IMR-90 (cell line): ENCODE data around the gene GGT6. TPM values are rescaled to one million over a fixed set of nuclear protein-coding genes. Genes with fewer than 3 reads are reported as not detected.

Experiments
- ATAC-seq: fragments of 200-7000 bp; cut with Tn5 transposase; 2 replicates; pipeline ENCODE4 v1.9.1; 2020; ENCODE audit warnings: low read depth, mild to moderate bottlenecking, moderate library complexity
- BruUV-seq: library from RNA; stranded (reverse); fragments of 400-500 nt; replicated peaks from 2 replicates; lab custom pipeline; 2021; lab: Mats Ljungman, UMichigan
- CTCF ChIA-PET: fragments of 300-600 bp; formaldehyde crosslinking; extraction: SDS; loops from one replicate; lab custom pipeline; 2021; ENCODE audit warnings: antibody characterized with exemption; lab: Yijun Ruan, JAX
- POLR2A ChIA-PET: fragments of 300-600 bp; sonication (Branson Sonifier 250); formaldehyde crosslinking; loops from one replicate; lab custom pipeline; 2022; ENCODE audit warnings: antibody characterized with exemption; ENCODE audit not compliant: unreplicated experiment; lab: Charles Lee
- DNase-seq: peaks from one replicate; pipeline ENCODE4 v3.0.0; 2013
- H2AFZ ChIP-seq: replicated peaks from 2 replicates; pipeline ENCODE3; 2013; ENCODE audit warnings: low read length, mild to moderate bottlenecking; ENCODE audit not compliant: poor library complexity
- H2AK5ac ChIP-seq: 2 replicates; pipeline ENCODE4 v1.6.1; 2013; ENCODE audit warnings: low read depth, low read length, inconsistent platforms
- H2AK9ac ChIP-seq: replicated peaks from 2 replicates; pipeline ENCODE3; 2013; ENCODE audit warnings: mild to moderate bottlenecking, low read depth, low read length, moderate library complexity; ENCODE audit not compliant: poor library complexity
- H2BK120ac ChIP-seq: 2 replicates; pipeline ENCODE4 v1.6.1; 2013; ENCODE audit warnings: low read depth, low read length, inconsistent platforms
- H2BK15ac ChIP-seq: 3 replicates; pipeline ENCODE4 v1.6.1; 2013; ENCODE audit warnings: low read depth, low read length, inconsistent platforms
- H2BK20ac ChIP-seq: 2 replicates; pipeline ENCODE4 v1.6.1; 2013; ENCODE audit warnings: low read depth, mild to moderate bottlenecking, inconsistent platforms, low read length, moderate library complexity
- H2BK5ac ChIP-seq: 2 replicates; pipeline ENCODE4 v1.6.1; 2013; ENCODE audit warnings: mild to moderate bottlenecking, low read depth, low read length, inconsistent platforms; ENCODE audit not compliant: poor library complexity, severe bottlenecking
- H3K14ac ChIP-seq: replicated peaks from 2 replicates; pipeline ENCODE4 v1.6.1; 2013; ENCODE audit warnings: low read depth, low read length, inconsistent platforms
- H3K18ac ChIP-seq: 2 replicates; pipeline ENCODE4 v1.6.1; 2013; ENCODE audit warnings: low read depth, low read length, control low read depth
- H3K23ac ChIP-seq: 2 replicates; pipeline ENCODE4 v1.6.1; 2013; ENCODE audit warnings: low read depth, low read length, inconsistent platforms
- H3K27ac ChIP-seq: 2 replicates; pipeline ENCODE4 v1.5.1; 2013; ENCODE audit warnings: mild to moderate bottlenecking, control low read depth, low read length; ENCODE audit not compliant: insufficient read depth
- H3K27me3 ChIP-seq: 2 replicates; pipeline ENCODE4 v1.6.1; 2013; ENCODE audit warnings: low read length; ENCODE audit not compliant: control insufficient read depth, insufficient read depth
- H3K36me3 ChIP-seq: 2 replicates; pipeline ENCODE4 v1.6.1; 2013; ENCODE audit warnings: low read length, mixed read lengths; ENCODE audit not compliant: control insufficient read depth, insufficient read depth
- H3K4ac ChIP-seq: 2 replicates; pipeline ENCODE4 v1.6.1; 2013; ENCODE audit warnings: low read depth, low read length, inconsistent platforms
- H3K4me1 ChIP-seq: 2 replicates; pipeline ENCODE4 v1.6.1; 2013; ENCODE audit warnings: low read length, mixed read lengths; ENCODE audit not compliant: control insufficient read depth, insufficient read depth
- H3K4me2 ChIP-seq: 2 replicates; pipeline ENCODE4 v1.6.1; 2013; ENCODE audit warnings: low read depth, mild to moderate bottlenecking, control low read depth, low read length, moderate library complexity
- H3K4me3 ChIP-seq: 2 replicates; pipeline ENCODE4 v1.5.1; 2013; ENCODE audit warnings: low read depth, mild to moderate bottlenecking, control low read depth, low read length, moderate library complexity; ENCODE audit not compliant: insufficient read depth
- H3K56ac ChIP-seq: 2 replicates; pipeline ENCODE4 v1.6.1; 2013; ENCODE audit warnings: low read length, inconsistent platforms; ENCODE audit not compliant: insufficient read depth; ENCODE audit errors: extremely low read depth
- H3K79me1 ChIP-seq, 2 experiments: 2 replicates each; pipeline ENCODE4 v1.6.1; 2013; ENCODE audit warnings: low read length in 2 of 2, inconsistent platforms in 1 of 2, low read depth in 1 of 2
- H3K9ac ChIP-seq: 2 replicates; pipeline ENCODE4 v1.6.1; 2013; ENCODE audit warnings: low read depth, low read length, control low read depth
- H3K9me1 ChIP-seq: 2 replicates; pipeline ENCODE4 v1.6.1; 2013; ENCODE audit warnings: low read length, inconsistent platforms; ENCODE audit not compliant: insufficient read depth
- H3K9me3 ChIP-seq: 2 replicates; pipeline ENCODE4 v1.6.1; 2013; ENCODE audit warnings: low read length; ENCODE audit not compliant: control insufficient read depth, insufficient read depth
- H4K20me1 ChIP-seq: 2 replicates; pipeline ENCODE4 v1.6.1; 2013; ENCODE audit warnings: low read length, inconsistent platforms; ENCODE audit not compliant: insufficient read depth
- H4K5ac ChIP-seq: 2 replicates; pipeline ENCODE4 v1.6.1; 2013; ENCODE audit warnings: mild to moderate bottlenecking, low read depth, low read length, control low read depth
- H4K8ac ChIP-seq, 2 experiments: 2 replicates each; pipeline ENCODE4 v1.6.1; 2013; ENCODE audit warnings: low read depth in 2 of 2, low read length in 2 of 2, control low read depth in 1 of 2, inconsistent platforms in 1 of 2
- H4K91ac ChIP-seq: 2 replicates; pipeline ENCODE4 v1.6.1; 2013; ENCODE audit warnings: low read depth, low read length, inconsistent platforms; ENCODE audit not compliant: insufficient read depth
- CEBPB ChIP-seq: IDR thresholded peaks from 2 replicates; pipeline ENCODE4 v1.6.1; 2012; ENCODE audit warnings: low read depth, low read length, improper control_type of control experiment
- CHD1 ChIP-seq: IDR thresholded peaks from 2 replicates; pipeline ENCODE4 v1.6.1; 2012; ENCODE audit warnings: low read depth, low read length, improper control_type of control experiment
- FOS ChIP-seq: fragments of 150-350 bp; IDR thresholded peaks from 2 replicates; pipeline ENCODE4 v1.6.1; 2016; ENCODE audit warnings: low read depth, low read length
- MAFK ChIP-seq: IDR thresholded peaks from 2 replicates; pipeline ENCODE4 v1.6.1; 2012; ENCODE audit warnings: low read depth, low read length, improper control_type of control experiment
- NFE2L2 ChIP-seq: fragments of 150-350 bp; IDR thresholded peaks from 2 replicates; pipeline ENCODE4 v1.6.1; 2016; ENCODE audit warnings: low read depth, mild to moderate bottlenecking, low read length
- POLR2A ChIP-seq: IDR thresholded peaks from 2 replicates; pipeline ENCODE4 v1.6.1; 2012; ENCODE audit warnings: mild to moderate bottlenecking, low read depth, low read length
- RFX5 ChIP-seq: IDR thresholded peaks from 2 replicates; pipeline ENCODE4 v1.8.0; 2012; ENCODE audit warnings: low read depth, mild to moderate bottlenecking, low read length, moderate library complexity
- WGBS, 2 experiments: methylation state at CpG; one replicate each; pipeline versions ENCODE4 v1.1.5 to v1.1.7; 2013; ENCODE audit warnings: missing lambda C conversion rate in 2 of 2; ENCODE audit not compliant: insufficient read length in 1 of 2; ENCODE audit errors: extremely low coverage in 2 of 2; 5-methylcytosine and 5-hydroxymethylcytosine counted together
- dilution Hi-C: fragments of 300-500 bp; cut with HindIII; formaldehyde crosslinking; loops from one replicate; pipeline ENCODE4 v1.14.3; 2018; ENCODE audit warnings: low sequenced_read_pairs; ENCODE audit not compliant: unreplicated experiment
- in situ Hi-C: fragments of 300-500 bp; cut with MboI; formaldehyde crosslinking; loops from 3 replicates; pipeline ENCODE4 v1.14.3; 2019; ENCODE audit warnings: low sequenced_read_pairs, inconsistent platforms, mixed read lengths
- intact Hi-C: fragments of 100-400 bp; cut with micrococcal nuclease; formaldehyde crosslinking; loops from 2 replicates; pipeline ENCODE4 v1.10.0; 2022
- polyA plus RNA-seq, 3 experiments: library from polyadenylated mRNA; depleted of rRNA; stranded (reverse); fragments of >200 nt; gene quantifications; 2 replicates each; pipeline ENCODE4 v1.2.3, GENCODE V29; 2012; ENCODE audit warnings: low replicate concordance in 1 of 3
- total RNA-seq: library from RNA; depleted of rRNA; stranded (reverse); fragments of >200 nt; gene quantifications from 2 replicates; pipeline ENCODE4 v1.2.3, GENCODE V29; 2012
- TF ChIP-seq, protein P1 (sequence below): fragments of 150-350 bp; IDR thresholded peaks from 2 replicates; pipeline ENCODE4 v1.6.1; 2016; ENCODE audit warnings: low read depth, mild to moderate bottlenecking, low read length, moderate library complexity, borderline replicate concordance
- TF ChIP-seq, protein P2 (sequence below): conservative IDR thresholded peaks from 2 replicates; pipeline ENCODE4 v1.5.1; 2012; ENCODE audit warnings: mild to moderate bottlenecking, low read depth, low read length, improper control_type of control experiment

GGT6 gene
- total and polyA plus RNA-seq, 2 of the 4 experiments (the other 2 are of a cell fraction) = not detected

DNA sequence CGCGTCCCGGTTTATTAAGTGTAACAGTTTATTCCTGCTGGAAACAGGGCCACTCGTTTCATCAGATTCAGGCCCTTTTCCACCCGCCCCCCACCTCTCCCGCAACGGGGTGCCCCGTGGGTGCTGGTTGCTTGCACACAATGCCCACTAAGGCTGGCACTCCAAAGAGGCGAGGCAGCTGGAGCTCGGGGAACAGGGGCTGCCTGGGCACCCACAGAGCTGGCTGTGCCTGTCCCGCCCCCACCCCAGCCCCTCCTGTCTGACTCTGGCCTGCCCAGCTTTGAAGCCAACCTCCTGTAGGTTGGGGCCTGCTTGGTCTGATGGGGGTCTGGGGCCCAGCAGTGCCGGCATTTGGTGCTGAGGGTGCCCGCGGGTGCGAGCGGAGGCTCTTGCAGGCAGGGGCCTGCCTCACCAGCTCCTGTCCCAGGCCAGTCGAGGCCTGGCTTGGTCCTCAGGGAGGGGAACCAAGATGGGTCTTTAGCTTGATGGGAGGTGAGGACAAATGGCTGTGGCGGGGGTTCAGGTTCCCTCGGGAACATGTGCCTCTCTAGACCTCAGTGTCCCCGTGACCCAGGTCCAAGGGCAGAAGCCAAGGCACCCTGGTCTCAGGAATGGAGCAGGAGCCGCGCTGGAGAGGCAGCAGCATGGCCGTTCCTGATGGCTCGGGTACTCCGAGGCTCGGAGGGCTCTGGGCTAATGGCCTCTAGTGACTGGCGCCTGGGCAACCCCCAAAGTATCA lies 25.3 kb downstream of the GGT6 start (continued):
- TF ChIP-seq POLR2A = no peak

DNA sequence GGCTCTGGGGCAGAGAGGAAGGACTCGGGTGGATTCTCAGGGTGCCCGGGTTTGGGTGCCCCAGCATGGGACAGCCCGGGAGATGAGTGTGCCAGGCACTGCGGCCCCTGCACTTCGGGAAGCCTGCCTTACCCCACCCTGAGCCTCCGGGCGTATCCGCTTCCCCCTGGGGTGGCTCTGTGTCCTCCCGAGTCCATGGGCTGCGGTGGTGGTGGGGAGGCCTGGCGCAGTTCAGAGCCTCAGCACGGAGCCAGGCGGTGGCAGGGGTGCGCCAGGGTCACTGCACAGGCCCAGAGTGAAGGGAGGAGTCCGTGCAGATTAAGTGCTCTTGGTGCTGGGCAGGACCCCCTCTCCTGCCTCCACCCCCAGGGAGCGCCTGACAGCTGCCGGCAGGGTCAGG lies 25.9 kb downstream of the GGT6 start:
- DNase-seq = no peak
- Histone ChIP-seq H2BK5ac (no peak overlapping the region), H3K4me1 (peaks cover 3% of the 10 kb centered on the region; the same call in 1 of the 2 replicates), H4K20me1 (peaks cover 9% of the 10 kb centered on the region), H3K23ac (no peak overlapping the region), H2AK5ac (no peak overlapping the region), H3K56ac (no peak overlapping the region), H2BK120ac (no peak overlapping the region), H2AFZ (no peak overlapping the region), H3K27ac (no peak overlapping the region), H3K9ac (no peak overlapping the region), H4K91ac (no peak overlapping the region), H4K5ac (no peak overlapping the region), H3K4me3 (no peak overlapping the region), H3K9me1 (no peaks in the 10 kb centered on the region), H3K4me2 (no peak overlapping the region), H4K8ac (no peak overlapping the region), H2BK20ac (no peak overlapping the region), H2AK9ac (peak overlapping the region; percentile 5), H3K14ac (no peak overlapping the region), H3K79me1 (no peaks in the 10 kb centered on the region), H3K9me3 (no peaks in the 10 kb centered on the region), H3K27me3 (peaks cover 8% of the 10 kb centered on the region), H3K36me3 (peaks cover 17% of the 10 kb centered on the region), H2BK15ac (no peak overlapping the region), H3K4ac (no peak overlapping the region), H3K18ac (no peak overlapping the region)
- CTCF ChIA-PET = no interaction called here
- in situ Hi-C loops (no loop called here), dilution Hi-C loops (no loop called here), intact Hi-C loops (no loop called here)
- BruUV-seq = no TSS peak
- POLR2A ChIA-PET = no interaction called here
- TF ChIP-seq, protein P1, sequence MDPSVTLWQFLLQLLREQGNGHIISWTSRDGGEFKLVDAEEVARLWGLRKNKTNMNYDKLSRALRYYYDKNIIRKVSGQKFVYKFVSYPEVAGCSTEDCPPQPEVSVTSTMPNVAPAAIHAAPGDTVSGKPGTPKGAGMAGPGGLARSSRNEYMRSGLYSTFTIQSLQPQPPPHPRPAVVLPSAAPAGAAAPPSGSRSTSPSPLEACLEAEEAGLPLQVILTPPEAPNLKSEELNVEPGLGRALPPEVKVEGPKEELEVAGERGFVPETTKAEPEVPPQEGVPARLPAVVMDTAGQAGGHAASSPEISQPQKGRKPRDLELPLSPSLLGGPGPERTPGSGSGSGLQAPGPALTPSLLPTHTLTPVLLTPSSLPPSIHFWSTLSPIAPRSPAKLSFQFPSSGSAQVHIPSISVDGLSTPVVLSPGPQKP = no peak
- TF ChIP-seq CEBPB = no peak
- TF ChIP-seq, protein P2, sequence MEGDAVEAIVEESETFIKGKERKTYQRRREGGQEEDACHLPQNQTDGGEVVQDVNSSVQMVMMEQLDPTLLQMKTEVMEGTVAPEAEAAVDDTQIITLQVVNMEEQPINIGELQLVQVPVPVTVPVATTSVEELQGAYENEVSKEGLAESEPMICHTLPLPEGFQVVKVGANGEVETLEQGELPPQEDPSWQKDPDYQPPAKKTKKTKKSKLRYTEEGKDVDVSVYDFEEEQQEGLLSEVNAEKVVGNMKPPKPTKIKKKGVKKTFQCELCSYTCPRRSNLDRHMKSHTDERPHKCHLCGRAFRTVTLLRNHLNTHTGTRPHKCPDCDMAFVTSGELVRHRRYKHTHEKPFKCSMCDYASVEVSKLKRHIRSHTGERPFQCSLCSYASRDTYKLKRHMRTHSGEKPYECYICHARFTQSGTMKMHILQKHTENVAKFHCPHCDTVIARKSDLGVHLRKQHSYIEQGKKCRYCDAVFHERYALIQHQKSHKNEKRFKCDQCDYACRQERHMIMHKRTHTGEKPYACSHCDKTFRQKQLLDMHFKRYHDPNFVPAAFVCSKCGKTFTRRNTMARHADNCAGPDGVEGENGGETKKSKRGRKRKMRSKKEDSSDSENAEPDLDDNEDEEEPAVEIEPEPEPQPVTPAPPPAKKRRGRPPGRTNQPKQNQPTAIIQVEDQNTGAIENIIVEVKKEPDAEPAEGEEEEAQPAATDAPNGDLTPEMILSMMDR = no peak
- TF ChIP-seq POLR2A = no peak
- no peak for TF ChIP-seq CHD1
- TF ChIP-seq MAFK = no peak
- TF ChIP-seq RFX5 = no peak
- no peak for TF ChIP-seq FOS
- no peak for TF ChIP-seq NFE2L2
- no peak for ATAC-seq
- WGBS, 2 experiments = 78% methylated on average over 8 of the region's 17 CpGs; no CpG with 5 or more reads in 1 of the 2 experiments
